Measurements from ENCODE around the gene STOX2.

STOX2 gene

DNA sequence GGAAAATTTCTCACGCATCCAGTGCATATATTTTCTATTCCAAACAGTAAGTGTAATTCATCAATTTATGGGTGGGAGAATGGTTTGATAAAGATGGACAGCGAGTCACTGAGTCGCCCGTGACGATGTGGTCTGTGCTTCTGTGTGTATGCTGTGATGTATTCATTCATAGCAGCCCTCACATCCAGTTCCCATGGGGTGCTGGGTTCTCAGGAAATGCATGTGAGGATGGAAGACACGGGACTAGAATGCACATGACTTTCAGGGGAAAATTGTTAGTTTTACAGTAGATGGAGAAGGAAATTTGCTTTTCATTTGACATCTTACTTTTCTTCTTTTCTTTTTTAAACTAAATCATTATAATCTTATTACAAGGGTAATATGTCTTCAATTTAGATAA is 152.9 kb downstream of the STOX2 start:
- no peak for DNase-seq (ENCODE audit: extremely low read depth, low read depth)
- H3K4me3 ChIP-seq (replicated peaks; ENCODE audit: low read depth, low read length) = no peak overlapping the region
- TF ChIP-seq, protein P1, sequence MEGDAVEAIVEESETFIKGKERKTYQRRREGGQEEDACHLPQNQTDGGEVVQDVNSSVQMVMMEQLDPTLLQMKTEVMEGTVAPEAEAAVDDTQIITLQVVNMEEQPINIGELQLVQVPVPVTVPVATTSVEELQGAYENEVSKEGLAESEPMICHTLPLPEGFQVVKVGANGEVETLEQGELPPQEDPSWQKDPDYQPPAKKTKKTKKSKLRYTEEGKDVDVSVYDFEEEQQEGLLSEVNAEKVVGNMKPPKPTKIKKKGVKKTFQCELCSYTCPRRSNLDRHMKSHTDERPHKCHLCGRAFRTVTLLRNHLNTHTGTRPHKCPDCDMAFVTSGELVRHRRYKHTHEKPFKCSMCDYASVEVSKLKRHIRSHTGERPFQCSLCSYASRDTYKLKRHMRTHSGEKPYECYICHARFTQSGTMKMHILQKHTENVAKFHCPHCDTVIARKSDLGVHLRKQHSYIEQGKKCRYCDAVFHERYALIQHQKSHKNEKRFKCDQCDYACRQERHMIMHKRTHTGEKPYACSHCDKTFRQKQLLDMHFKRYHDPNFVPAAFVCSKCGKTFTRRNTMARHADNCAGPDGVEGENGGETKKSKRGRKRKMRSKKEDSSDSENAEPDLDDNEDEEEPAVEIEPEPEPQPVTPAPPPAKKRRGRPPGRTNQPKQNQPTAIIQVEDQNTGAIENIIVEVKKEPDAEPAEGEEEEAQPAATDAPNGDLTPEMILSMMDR (IDR thresholded peaks at IDR 0.05; ENCODE audit: low read depth, low read length, missing control alignments) = no peak

- DNase-seq (ENCODE audit: extremely low read depth, low read depth) = no peak
- H3K4me3 ChIP-seq (replicated peaks; ENCODE audit: low read depth, low read length) = no peak overlapping the region
- TF ChIP-seq, protein P1 (IDR thresholded peaks at IDR 0.05; ENCODE audit: low read depth, low read length, missing control alignments) = no peak
Observed at GRCh38 chr4:184059099-184059498, 154.0 kb downstream of the STOX2 start.

- TF ChIP-seq, protein P1 (IDR thresholded peaks at IDR 0.05; ENCODE audit: low read depth, low read length, missing control alignments) = no peak
- DNase-seq (ENCODE audit: extremely low read depth, low read depth) = no peak
- H3K4me3 ChIP-seq (replicated peaks; ENCODE audit: low read depth, low read length) = no peak overlapping the region
Observed at GRCh38 chr4:184061582-184061981, 156.5 kb downstream of the STOX2 start.

- no peak for DNase-seq (ENCODE audit: extremely low read depth, low read depth)
- H3K4me3 ChIP-seq (replicated peaks; ENCODE audit: low read depth, low read length) = no peak overlapping the region
- TF ChIP-seq, protein P1 (IDR thresholded peaks at IDR 0.05; ENCODE audit: low read depth, low read length, missing control alignments) = no peak
Observed at GRCh38 chr4:184062769-184063168, 157.7 kb downstream of the STOX2 start.

DNA sequence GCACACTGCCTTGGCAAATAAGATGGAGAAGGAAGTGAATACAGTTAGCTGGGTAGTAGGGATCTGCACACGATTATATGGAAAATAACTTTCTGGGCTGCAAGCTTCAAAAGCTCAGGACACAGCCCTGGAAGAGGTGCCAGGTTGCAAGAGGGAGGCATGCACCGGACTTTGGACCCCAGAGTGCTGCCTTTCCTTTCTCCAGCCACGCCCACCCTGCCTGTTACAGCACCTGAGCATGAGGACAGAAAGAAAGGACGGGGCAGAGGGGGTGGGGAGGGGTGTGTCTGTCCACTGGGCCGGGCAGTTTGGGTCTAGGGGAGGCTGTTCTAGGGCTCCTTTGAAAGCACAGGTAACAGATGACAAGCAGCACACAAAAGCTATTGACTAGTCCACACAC is 159.8 kb downstream of the STOX2 start:
- DNase-seq (ENCODE audit: extremely low read depth, low read depth) = no peak
- TF ChIP-seq, protein P1 (IDR thresholded peaks at IDR 0.05; ENCODE audit: low read depth, low read length, missing control alignments) = no peak

GRCh38 chr4:184066584-184067300 is 161.6 kb downstream of the STOX2 start:
- DNase-seq (ENCODE audit: extremely low read depth, low read depth) = no peak
- TF ChIP-seq, protein P1 (IDR thresholded peaks at IDR 0.05; ENCODE audit: low read depth, low read length, missing control alignments) = no peak
- H3K4me3 ChIP-seq (replicated peaks; ENCODE audit: low read depth, low read length) = no peak overlapping the region

More for the DNA sequence above, 159.8 kb downstream of the STOX2 start:
- H3K4me3 ChIP-seq (replicated peaks; ENCODE audit: low read depth, low read length) = no peak overlapping the region
